Pancreas (tissue), 10 donors: ENCODE data around the gene ACADVL. TPM values are rescaled to one million over a fixed set of nuclear protein-coding genes. Genes with fewer than 3 reads are reported as not detected.
"Not testable (repeated sequence)": the region's sequence is repeated elsewhere in the genome, so short reads cannot be mapped to it uniquely, and the experiment has no call there.

Source experiments
- ATAC-seq, 4 donors: fragments of 200-7000 bp; cut with Tn5 transposase; one replicate each; pipeline versions ENCODE4 v1.8.0 to v1.9.1; 2020; ENCODE audit warnings: mild to moderate bottlenecking in 4 of 4, moderate library complexity in 4 of 4
- DNase-seq, 6 donors: peaks; one replicate each; pipeline ENCODE4 v3.0.0-alpha.2; 2020
- FAIRE-seq: peaks from 2 replicates; lab custom pipeline; 2012; peaks lifted over from hg19 to GRCh38; lab: Jason Lieb, UNC
- H3K27ac ChIP-seq, 4 donors: fragments of 200-600 bp; sonication (generic); 1 replicate in 3 of 4; 2 replicates in 1 of 4; pipeline versions ENCODE4 v1.5.0 to v1.8.0; 2020
- H3K27me3 ChIP-seq, 4 donors: fragments of 200-600 bp; one replicate each; pipeline ENCODE4 v1.8.0; 2021
- H3K36me3 ChIP-seq, 3 donors: fragments of 200-600 bp; sonication (generic) in 1 of 3; one replicate each; pipeline versions ENCODE4 v1.5.0 to v1.8.0; 2020 to 2021
- H3K4me1 ChIP-seq, 3 donors: fragments of 200-600 bp; one replicate each; pipeline ENCODE4 v1.8.0; 2021
- H3K4me3 ChIP-seq, 4 donors: fragments of 200-600 bp; sonication (generic) in 2 of 4; one replicate each; pipeline versions ENCODE4 v1.5.0 to v1.8.0; 2020 to 2021
- H3K9me3 ChIP-seq, 4 donors: fragments of 200-600 bp; one replicate each; pipeline ENCODE4 v1.8.0; 2021
- CTCF ChIP-seq, 4 donors: fragments of 200-600 bp; sonication (generic) in 3 of 4; IDR thresholded peaks; one replicate each; pipeline versions ENCODE4 v1.5.0 to v1.8.0; 2021; ENCODE audit warnings: antibody characterized with exemption in 4 of 4
- WGBS, 2 donors: extraction: QIAGEN DNeasy Blood & Tissue Kit; methylation state at CpG; one replicate each; pipeline ENCODE4 v1.1.7; 2013; 5-methylcytosine and 5-hydroxymethylcytosine counted together
- intact Hi-C, 3 donors: fragments of 100-400 bp; cut with DNase I; formaldehyde crosslinking; loops; one replicate each; pipeline versions ENCODE4 v1.11.1 to v1.14.2; 2022
- polyA plus RNA-seq, 2 donors: library from polyadenylated mRNA; stranded (reverse); fragments of 200-250 nt; gene quantifications; one replicate each; pipeline ENCODE4 v1.2.3, GENCODE V29; 2013
- total RNA-seq, 6 donors: library from RNA; stranded (reverse); fragmentation: NEBNext Ultra II Directional in 4 of 6; extraction: Animal tissue kit (Norgen Biotek cat#: 25700) in 4 of 6; gene quantifications; one replicate each; pipeline versions ENCODE4 v1.2.1 to v1.2.4, GENCODE V29; 2021 to 2023
- donor health status: healthy with polysubstance abuse.
- donor health status: DM: no; HTN: no; CAD: no; lungs with moderate emphysema.
- donor health status: DM: no; HTN: no; CAD: no.
- donor health status: control.
- donor health status: control.
- donor health status: Bipolar disorder and iron deficiency.
- donor health status: DM: yes; HTN: yes; CAD: no.
- donor health status: DM: no; HTN: no; CAD: no.
- donor health status: DM: no; HTN: no; CAD: no.
- donor health status: DM: yes; HTN: yes; CAD: no.

The ACADVL gene
- total and polyA plus RNA-seq, 8 donors = 447 to 3,251 (median 629) TPM

- FAIRE-seq = no peak
- H3K4me1 ChIP-seq = peaks cover 0 to 5% (median 0%) of the 10 kb centered on the region in 3 donors
- H3K36me3 ChIP-seq = no peaks in the 10 kb centered on the region
- 4 to 7% methylated on average over 18 of the region's 18 CpGs for WGBS, 2 donors
- H3K27me3 ChIP-seq = no peaks in the 10 kb centered on the region
- peak; percentile 35 to 48 (median 41) for ATAC-seq
- H3K4me3 ChIP-seq = peak overlapping the region in 2 of 4 donors; percentile 30 to 35
- DNase-seq = peak in 2 of 6 donors; percentile 13 to 54
- no peak overlapping the region for H3K27ac ChIP-seq
- intact Hi-C loops = loop anchor here in 1 of 3 donors (10.0 kb wide), 1 partner anchor 123 kb away; no protein-coding TSS in a partner anchor
- H3K9me3 ChIP-seq = no peaks in the 10 kb centered on the region
- no peak for TF ChIP-seq CTCF (IDR thresholded peaks at IDR 0.05)
Observed at GRCh38 chr17:7177954-7178477, 41.7 kb upstream of the ACADVL start.

- FAIRE-seq (no peak), DNase-seq (peak in 1 of 6 donors; percentile 14), ATAC-seq (no peak)
- H3K9me3 ChIP-seq = no peaks in the 10 kb centered on the region
- no peak for TF ChIP-seq CTCF (IDR thresholded peaks at IDR 0.05)
- H3K27me3 ChIP-seq = no peaks in the 10 kb centered on the region
- H3K4me1 ChIP-seq = peaks cover 0 to 5% (median 0%) of the 10 kb centered on the region in 3 donors
- H3K27ac ChIP-seq = no peak overlapping the region
- H3K4me3 ChIP-seq = no peak overlapping the region
- no peaks in the 10 kb centered on the region for H3K36me3 ChIP-seq
- intact Hi-C loops = loop anchor here in 1 of 3 donors (10.0 kb wide), 1 partner anchor 124 kb away; no protein-coding TSS in a partner anchor
- WGBS, 2 donors = 70 to 78% methylated on average over 11 of the region's 11 CpGs
Observed at GRCh38 chr17:7178973-7179316, 40.8 kb upstream of the ACADVL start.

GRCh38 chr17:7179317-7180254 is 40.2 kb upstream of the ACADVL start, which contains the start of gene ASGR1:
Gene ASGR1, minus strand, starts transcription at chr17:7179370. Its CDS starts 807 bp downstream, at chr17:7178563.
- intact Hi-C loops = loop anchor here in 1 of 3 donors (10.0 kb wide), 1 partner anchor 125 kb away; no protein-coding TSS in a partner anchor
- peak within 1 kb of the TSS in 1 of 4 donors; percentile 30 for H3K4me3 ChIP-seq
- WGBS, 2 donors = 43 to 53% methylated on average over 20 of the region's 20 CpGs
- H3K27ac ChIP-seq = no peak within 1 kb of the TSS
- TF ChIP-seq CTCF (IDR thresholded peaks at IDR 0.05) = no peak
- H3K4me1 ChIP-seq = peaks cover 0 to 5% (median 0%) of the 10 kb centered on the region in 3 donors
- DNase-seq = peak in 2 of 6 donors; percentile 21 to 41
- FAIRE-seq = no peak
- no peaks in the 10 kb centered on the region for H3K36me3 ChIP-seq
- H3K9me3 ChIP-seq = no peaks in the 10 kb centered on the region
- ATAC-seq = no peak
- H3K27me3 ChIP-seq = no peaks in the 10 kb centered on the region

- DNase-seq, ATAC-seq, H3K36me3 ChIP-seq, H3K9me3 ChIP-seq, intact Hi-C loops, H3K4me1 ChIP-seq, H3K27me3 ChIP-seq, FAIRE-seq, H3K27ac ChIP-seq, H3K4me3 ChIP-seq: not testable (repeated sequence)
- 85 to 93% methylated on average over 2 of the region's 2 CpGs for WGBS, 2 donors
Observed at GRCh38 chr17:7182101-7182500, 37.6 kb upstream of the ACADVL start.

- Histone ChIP-seq H3K27me3 (no peaks in the 10 kb centered on the region), H3K4me1 (no peaks in the 10 kb centered on the region), H3K4me3 (no peak overlapping the region), H3K9me3 (no peaks in the 10 kb centered on the region), H3K36me3 (no peaks in the 10 kb centered on the region), H3K27ac (no peak overlapping the region)
- intact Hi-C loops = no loop called here
- ATAC-seq (peak; percentile 13 to 34 (median 28)), FAIRE-seq (no peak), DNase-seq (no peak)
- WGBS, 2 donors = 77 to 78% methylated on average over 7 of the region's 7 CpGs
- no peak for TF ChIP-seq CTCF (IDR thresholded peaks at IDR 0.05)
Observed at GRCh38 chr17:7183433-7184090, 36.2 kb upstream of the ACADVL start.
